Nephron progenitor cell (in vitro differentiated cells): ENCODE results near the gene HIRA.
"Not testable (repeated sequence)": the region's sequence is repeated elsewhere in the genome, so short reads cannot be mapped to it uniquely, and the experiment has no call there.

Source experiments
- DNase-seq: peaks from one replicate; pipeline ENCODE4 v3.0.0; 2021
- H3K27ac Mint-ChIP-seq: 2 replicates; pipeline ENCODE4 v1.8.0; 2021; ENCODE audit warnings: mild to moderate bottlenecking, moderate library complexity, mixed read lengths
- H3K27me3 Mint-ChIP-seq: 2 replicates; pipeline ENCODE4 v1.8.0; 2021; ENCODE audit warnings: mild to moderate bottlenecking, low read depth, mixed read lengths; ENCODE audit not compliant: poor library complexity
- H3K36me3 Mint-ChIP-seq: 2 replicates; pipeline ENCODE4 v1.8.0; 2021; ENCODE audit warnings: low read depth, mixed read lengths
- H3K4me1 Mint-ChIP-seq: 2 replicates; pipeline ENCODE4 v1.8.0; 2021; ENCODE audit warnings: mixed read lengths
- H3K4me3 Mint-ChIP-seq: 2 replicates; pipeline ENCODE4 v1.8.0; 2021; ENCODE audit warnings: mild to moderate bottlenecking, moderate library complexity, mixed read lengths
- H3K9me3 Mint-ChIP-seq: 2 replicates; pipeline ENCODE4 v1.8.0; 2021; ENCODE audit warnings: mild to moderate bottlenecking, moderate library complexity, mixed read lengths
- TF ChIP-seq, protein P1 (sequence below): fragments of 200-600 bp; sonication (generic); IDR thresholded peaks from 2 replicates; pipeline ENCODE4 v1.5.0; 2021; ENCODE audit warnings: antibody characterized with exemption

HIRA gene

GRCh38 chr22:19319281-19319680 is 112.3 kb downstream of the HIRA start:
- Mint-ChIP-seq H3K27me3 (peaks cover 14% of the 10 kb centered on the region), H3K9me3 (peaks cover 80% of the 10 kb centered on the region), H3K36me3 (peaks cover 30% of the 10 kb centered on the region), H3K4me3 (no peak overlapping the region), H3K27ac (no peak overlapping the region), H3K4me1 (no peaks in the 10 kb centered on the region)
- no peak for DNase-seq
- TF ChIP-seq, protein P1, sequence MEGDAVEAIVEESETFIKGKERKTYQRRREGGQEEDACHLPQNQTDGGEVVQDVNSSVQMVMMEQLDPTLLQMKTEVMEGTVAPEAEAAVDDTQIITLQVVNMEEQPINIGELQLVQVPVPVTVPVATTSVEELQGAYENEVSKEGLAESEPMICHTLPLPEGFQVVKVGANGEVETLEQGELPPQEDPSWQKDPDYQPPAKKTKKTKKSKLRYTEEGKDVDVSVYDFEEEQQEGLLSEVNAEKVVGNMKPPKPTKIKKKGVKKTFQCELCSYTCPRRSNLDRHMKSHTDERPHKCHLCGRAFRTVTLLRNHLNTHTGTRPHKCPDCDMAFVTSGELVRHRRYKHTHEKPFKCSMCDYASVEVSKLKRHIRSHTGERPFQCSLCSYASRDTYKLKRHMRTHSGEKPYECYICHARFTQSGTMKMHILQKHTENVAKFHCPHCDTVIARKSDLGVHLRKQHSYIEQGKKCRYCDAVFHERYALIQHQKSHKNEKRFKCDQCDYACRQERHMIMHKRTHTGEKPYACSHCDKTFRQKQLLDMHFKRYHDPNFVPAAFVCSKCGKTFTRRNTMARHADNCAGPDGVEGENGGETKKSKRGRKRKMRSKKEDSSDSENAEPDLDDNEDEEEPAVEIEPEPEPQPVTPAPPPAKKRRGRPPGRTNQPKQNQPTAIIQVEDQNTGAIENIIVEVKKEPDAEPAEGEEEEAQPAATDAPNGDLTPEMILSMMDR, result no peak

GRCh38 chr22:19317865-19318264 is 113.7 kb downstream of the HIRA start:
- Mint-ChIP-seq H3K4me1 (no peaks in the 10 kb centered on the region), H3K36me3 (peaks cover 30% of the 10 kb centered on the region), H3K9me3 (peaks cover 74% of the 10 kb centered on the region), H3K27me3 (peaks cover 21% of the 10 kb centered on the region), H3K4me3 (no peak overlapping the region), H3K27ac (no peak overlapping the region)
- TF ChIP-seq, protein P1, result no peak
- no peak for DNase-seq

GRCh38 chr22:19307872-19308271 is 123.7 kb downstream of the HIRA start:
- peaks cover 10% of the 10 kb centered on the region for H3K9me3 Mint-ChIP-seq
- no peaks in the 10 kb centered on the region for H3K4me1 Mint-ChIP-seq
- no peaks in the 10 kb centered on the region for H3K36me3 Mint-ChIP-seq
- TF ChIP-seq, protein P1, result no peak
- H3K27ac Mint-ChIP-seq, result no peak overlapping the region
- H3K27me3 Mint-ChIP-seq, result peaks cover 11% of the 10 kb centered on the region
- no peak overlapping the region for H3K4me3 Mint-ChIP-seq
- DNase-seq, result no peak

DNA sequence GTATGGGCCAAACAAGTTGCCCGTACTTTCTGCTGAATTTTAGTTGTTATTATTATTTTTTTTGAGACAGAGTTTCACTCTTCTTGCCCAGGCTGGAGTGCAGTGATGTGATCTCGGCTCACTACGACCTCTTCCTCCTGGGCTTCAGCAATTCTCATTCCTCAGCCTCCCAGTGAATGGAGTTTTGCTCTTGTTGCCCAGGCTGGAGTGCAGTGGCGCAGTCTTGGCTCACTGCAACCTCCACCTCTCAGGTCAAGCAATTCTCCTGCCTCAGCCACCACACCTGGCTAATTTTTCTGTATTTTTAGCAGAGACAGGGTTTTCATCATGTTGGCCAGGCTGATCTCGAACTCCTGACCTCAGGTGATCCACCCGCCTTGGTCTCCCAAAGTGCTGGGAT is 125.0 kb downstream of the HIRA start:
- not testable (repeated sequence) for H3K9me3 Mint-ChIP-seq, H3K4me1 Mint-ChIP-seq, H3K4me3 Mint-ChIP-seq, DNase-seq, H3K36me3 Mint-ChIP-seq, H3K27ac Mint-ChIP-seq
- H3K27me3 Mint-ChIP-seq, result peaks cover 11% of the 10 kb centered on the region

DNA sequence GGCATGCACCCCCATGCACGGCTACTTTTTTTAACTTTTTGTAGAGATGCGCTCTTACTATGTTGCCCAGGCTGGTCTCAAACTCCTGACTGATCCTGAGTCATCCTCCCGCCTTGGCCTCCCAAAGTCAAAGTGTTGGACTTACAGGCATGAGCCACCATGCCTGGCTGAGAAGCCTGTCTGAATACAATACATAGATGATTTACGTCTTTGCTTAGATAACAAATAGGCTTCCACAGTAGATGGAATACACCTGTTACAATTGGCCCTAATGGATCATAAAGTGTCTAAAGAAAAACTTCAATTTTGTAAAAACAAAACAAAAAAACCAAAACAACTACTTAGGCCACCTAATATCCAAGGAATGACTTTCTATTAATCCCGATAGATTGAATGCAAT is 127.0 kb downstream of the HIRA start:
- TF ChIP-seq, protein P1, result no peak
- peaks cover 6% of the 10 kb centered on the region for H3K9me3 Mint-ChIP-seq
- no peak overlapping the region for H3K27ac Mint-ChIP-seq
- DNase-seq, result no peak
- no peaks in the 10 kb centered on the region for H3K4me1 Mint-ChIP-seq
- H3K27me3 Mint-ChIP-seq, result peaks cover 9% of the 10 kb centered on the region
- H3K4me3 Mint-ChIP-seq, result no peak overlapping the region
- no peaks in the 10 kb centered on the region for H3K36me3 Mint-ChIP-seq

DNA sequence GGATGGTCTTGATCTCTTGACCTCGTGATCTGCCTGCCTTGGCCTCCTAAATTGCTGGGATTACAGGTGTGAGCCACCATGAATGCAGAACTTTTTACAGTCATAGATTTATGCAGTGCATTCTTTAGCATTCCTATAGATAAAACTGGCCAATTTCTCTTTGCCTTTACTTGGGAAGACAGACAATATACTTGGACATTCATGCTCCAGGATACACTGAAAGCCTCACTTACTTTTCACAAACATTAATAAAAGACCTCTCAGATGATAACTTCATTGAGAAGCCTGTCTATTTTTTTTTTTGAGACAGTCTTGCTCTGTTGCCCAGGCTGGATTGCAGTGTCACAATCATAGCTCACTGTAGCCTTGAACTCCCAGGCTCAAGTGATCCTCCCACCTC is 127.7 kb downstream of the HIRA start:
- peaks cover 6% of the 10 kb centered on the region for H3K9me3 Mint-ChIP-seq
- no peak for DNase-seq
- no peak overlapping the region for H3K27ac Mint-ChIP-seq
- peaks cover 7% of the 10 kb centered on the region for H3K27me3 Mint-ChIP-seq
- TF ChIP-seq, protein P1, result no peak
- H3K36me3 Mint-ChIP-seq, result no peaks in the 10 kb centered on the region
- no peak overlapping the region for H3K4me3 Mint-ChIP-seq
- H3K4me1 Mint-ChIP-seq, result no peaks in the 10 kb centered on the region
